CD4-positive, alpha-beta T cell treated with Interleukin-4 for 4 hours (primary cell): ENCODE data around the gene CACNA1H.
"Not testable (repeated sequence)": the region's sequence is repeated elsewhere in the genome, so short reads cannot be mapped to it uniquely, and the experiment has no call there.

Source experiments
- DNase-seq: peaks from one replicate; pipeline ENCODE4 v3.0.0-alpha.2; 2020

The CACNA1H gene

DNA sequence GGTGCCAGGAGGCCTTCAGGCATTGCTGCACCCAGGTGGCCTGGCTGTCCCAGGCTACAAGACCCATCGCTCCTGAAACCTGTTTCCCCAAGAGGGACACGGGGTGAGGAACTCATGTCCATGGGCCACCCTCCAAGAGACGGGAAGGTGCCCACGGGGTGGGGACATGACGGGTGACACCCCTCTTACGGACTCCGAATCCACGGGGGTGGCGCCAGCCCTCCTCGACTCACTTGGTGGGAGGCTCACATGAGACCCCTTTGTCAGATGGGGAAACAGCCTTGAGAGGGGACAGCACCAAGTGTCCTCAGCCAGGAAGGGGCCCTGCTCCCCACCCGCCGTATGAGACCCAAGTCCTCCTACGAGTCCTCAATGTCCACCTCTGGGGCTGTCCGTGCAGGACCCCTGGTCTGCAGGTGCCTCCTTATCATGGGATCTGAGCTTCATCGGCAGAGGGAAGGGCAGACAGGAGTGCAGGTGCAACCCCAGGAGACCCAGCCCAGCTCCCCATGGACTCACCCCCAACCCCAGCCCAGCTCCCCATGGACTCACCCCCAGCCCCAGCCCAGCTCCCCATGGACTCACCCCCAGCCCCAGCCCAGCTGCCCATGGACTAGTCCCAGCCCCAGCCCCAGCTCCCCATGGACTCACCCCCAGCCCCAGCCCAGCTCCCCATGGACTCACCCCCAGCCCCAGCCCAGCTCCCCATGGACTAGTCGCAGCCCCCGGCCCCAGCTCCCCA, 77.7 kb downstream of the CACNA1H start:
- not testable (repeated sequence) for DNase-seq

- not testable (repeated sequence) for DNase-seq
Observed at GRCh38 chr16:1231301-1231700, 78.4 kb downstream of the CACNA1H start.

DNA sequence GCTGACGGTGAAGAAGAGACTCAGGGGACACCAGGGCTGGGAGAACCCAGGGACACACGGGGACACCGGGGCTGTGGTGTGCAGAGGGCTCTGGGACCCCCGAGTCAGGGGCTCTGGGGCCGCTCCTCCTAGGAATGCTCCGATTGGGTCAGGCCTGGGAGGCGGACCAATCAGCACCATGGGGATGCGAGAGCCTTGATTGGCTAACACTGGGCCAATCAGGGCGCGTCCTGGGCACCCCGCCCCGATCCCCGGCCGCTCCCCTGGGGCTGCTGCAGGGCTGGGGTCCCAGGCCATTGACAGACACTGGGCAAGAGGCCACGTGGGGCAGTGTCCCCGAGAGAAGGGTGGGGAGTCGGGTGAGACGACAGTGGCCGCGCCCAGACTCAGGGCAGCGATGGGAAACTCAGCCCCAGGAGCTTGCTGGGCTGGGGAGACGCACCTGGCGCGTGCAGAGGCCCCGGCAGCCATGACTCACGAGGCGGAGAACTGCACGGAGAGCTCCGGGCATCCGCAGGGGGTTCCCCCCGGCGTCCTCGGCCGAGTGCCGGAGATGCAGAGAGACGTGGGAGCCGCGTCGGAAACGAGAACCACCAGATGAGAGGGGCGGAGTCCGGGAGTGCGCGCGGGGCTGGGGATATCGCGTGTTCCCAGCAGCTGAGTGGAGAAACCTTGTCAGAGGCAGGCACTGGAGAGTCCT, 79.3 kb downstream of the CACNA1H start:
- not testable (repeated sequence) for DNase-seq

- not testable (repeated sequence) for DNase-seq
Observed at GRCh38 chr16:1236659-1237058, 83.8 kb downstream of the CACNA1H start.

DNA sequence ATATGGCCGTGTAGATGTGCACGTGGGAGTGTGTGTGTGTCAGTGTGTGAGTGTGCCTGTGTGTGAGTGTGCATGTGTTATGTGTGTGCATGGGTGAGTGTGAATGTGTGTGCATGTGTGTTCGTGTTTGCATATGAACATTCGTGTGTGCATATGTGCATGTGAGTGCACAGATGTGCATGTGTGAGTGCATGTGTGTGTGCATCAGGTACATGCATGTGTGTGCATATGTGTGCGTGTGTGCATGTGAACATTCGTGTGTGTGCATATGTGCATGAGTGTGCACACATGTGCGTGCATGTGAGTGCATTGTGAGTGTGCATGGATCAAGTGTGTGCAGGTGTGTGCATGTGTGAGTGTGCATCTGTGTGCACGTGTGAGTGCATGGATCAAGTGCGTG, 85.1 kb downstream of the CACNA1H start:
- no peak for DNase-seq

DNA sequence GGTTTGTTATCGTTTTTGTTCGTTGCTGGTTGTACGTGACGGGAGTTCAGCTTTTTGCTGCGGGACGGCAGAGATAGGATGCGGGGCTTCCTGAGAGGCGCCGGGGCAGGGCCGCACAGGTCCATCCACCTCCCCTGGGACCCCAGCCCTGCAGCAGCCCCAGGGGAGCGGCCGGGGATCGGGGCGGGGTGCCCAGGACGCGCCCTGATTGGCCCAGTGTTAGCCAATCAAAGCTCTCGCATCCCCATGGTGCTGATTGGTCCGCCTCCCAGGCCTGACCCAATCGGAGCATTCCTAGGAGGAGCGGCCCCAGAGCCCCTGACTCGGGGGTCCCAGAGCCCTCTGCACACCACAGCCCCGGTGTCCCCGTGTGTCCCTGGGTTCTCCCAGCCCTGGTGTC, 86.0 kb downstream of the CACNA1H start:
- not testable (repeated sequence) for DNase-seq

GRCh38 chr16:1239575-1239974, 86.7 kb downstream of the CACNA1H start:
- DNase-seq = not testable (repeated sequence)

GRCh38 chr16:1240436-1240835, 87.5 kb downstream of the CACNA1H start, which contains the start of gene TPSAB1:
Gene TPSAB1, plus strand, starts transcription at chr16:1240705. Its CDS starts 234 bp downstream, at chr16:1240939.
- not testable (repeated sequence) for DNase-seq

DNA sequence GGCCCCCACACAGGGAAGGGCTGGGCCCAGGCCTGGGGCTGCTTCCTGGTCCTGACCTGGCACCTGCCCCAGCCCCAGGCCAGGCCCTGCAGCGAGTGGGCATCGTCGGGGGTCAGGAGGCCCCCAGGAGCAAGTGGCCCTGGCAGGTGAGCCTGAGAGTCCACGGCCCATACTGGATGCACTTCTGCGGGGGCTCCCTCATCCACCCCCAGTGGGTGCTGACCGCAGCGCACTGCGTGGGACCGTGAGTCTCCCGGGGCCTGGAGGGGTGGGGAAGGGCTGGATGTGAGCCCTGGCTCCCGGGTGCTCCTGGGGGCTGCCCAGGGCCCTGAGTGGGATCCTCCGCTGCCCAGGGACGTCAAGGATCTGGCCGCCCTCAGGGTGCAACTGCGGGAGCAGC, 88.2 kb downstream of the CACNA1H start:
- not testable (repeated sequence) for DNase-seq

- DNase-seq = not testable (repeated sequence)
Observed at GRCh38 chr16:1243363-1243762, 90.5 kb downstream of the CACNA1H start.

DNA sequence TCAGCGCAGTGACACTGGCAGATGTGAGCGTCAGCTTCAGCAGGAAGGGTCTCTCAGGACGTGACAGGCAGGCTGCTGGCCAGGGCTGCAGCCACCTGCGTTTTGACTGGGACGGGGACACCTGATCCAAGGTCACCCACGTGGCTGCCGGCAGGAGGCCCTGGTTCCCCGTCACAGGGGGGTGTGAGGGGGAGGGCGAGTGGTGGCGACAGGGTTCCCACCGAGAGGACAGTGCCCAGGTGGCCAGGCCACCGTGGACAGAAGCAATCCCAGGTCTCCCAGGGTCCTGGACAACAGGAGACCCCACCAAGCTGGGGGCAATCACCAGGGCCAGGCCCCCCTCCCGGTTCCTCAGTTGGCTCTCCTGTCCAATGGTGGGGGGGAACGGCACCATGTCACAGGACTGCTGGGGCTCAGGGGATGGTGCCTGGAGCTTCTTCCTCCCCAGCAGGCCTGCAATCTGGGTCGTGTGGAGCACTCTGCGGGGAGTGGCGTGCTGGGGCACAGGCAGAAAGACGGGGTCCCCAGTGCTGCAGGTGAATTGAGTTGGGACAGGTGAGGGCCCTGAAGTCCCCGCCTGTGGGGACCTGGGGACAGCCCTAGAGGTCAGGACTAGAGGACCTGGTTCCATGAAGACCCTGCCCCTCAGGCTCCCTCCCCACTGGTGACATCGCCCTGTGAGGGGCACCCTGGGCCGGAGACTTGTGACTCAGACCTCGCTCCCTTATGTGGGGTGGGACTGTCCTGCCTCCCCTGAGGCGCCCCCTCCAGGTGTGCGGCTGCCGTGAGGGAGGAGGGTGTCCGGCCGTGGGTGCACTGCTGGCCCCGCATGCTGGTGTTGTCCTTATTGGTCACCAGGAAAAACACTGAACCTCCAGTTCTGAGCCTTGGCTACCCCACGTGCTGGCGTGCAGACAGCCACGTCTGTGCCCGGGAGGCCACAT, 91.3 kb downstream of the CACNA1H start:
- not testable (repeated sequence) for DNase-seq

GRCh38 chr16:1244881-1245280, 92.0 kb downstream of the CACNA1H start:
- DNase-seq = no peak

DNA sequence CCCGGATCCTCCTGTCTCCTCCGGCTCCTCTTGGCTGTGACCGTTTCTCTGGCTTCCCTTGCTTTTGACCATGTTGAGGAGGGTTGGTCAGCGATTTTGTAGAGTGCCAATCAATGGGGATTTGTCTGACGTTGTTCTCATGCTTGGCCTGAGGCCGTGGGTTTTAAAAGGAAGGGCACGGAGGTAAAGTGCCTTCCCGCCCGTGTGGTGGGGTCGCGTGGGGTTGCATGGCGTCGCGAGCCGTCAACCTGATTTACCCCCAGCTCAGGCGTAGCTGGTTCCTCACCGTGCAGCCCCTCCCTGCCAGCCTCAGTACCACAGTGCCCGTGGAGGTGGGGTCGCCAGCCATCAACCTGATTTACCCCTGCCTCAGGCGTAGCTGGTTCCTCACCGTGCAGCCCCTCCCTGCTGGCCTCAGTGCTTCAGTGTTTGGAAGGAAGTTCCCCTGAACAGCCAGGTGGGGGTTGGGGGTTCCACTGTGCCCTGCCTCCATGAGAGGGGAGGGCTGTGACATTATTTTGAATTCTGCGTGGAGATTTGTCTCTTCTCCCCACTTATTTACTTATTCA, 92.6 kb downstream of the CACNA1H start:
- DNase-seq = no peak

- not testable (repeated sequence) for DNase-seq
Observed at GRCh38 chr16:1247903-1248537, 95.1 kb downstream of the CACNA1H start.

DNA sequence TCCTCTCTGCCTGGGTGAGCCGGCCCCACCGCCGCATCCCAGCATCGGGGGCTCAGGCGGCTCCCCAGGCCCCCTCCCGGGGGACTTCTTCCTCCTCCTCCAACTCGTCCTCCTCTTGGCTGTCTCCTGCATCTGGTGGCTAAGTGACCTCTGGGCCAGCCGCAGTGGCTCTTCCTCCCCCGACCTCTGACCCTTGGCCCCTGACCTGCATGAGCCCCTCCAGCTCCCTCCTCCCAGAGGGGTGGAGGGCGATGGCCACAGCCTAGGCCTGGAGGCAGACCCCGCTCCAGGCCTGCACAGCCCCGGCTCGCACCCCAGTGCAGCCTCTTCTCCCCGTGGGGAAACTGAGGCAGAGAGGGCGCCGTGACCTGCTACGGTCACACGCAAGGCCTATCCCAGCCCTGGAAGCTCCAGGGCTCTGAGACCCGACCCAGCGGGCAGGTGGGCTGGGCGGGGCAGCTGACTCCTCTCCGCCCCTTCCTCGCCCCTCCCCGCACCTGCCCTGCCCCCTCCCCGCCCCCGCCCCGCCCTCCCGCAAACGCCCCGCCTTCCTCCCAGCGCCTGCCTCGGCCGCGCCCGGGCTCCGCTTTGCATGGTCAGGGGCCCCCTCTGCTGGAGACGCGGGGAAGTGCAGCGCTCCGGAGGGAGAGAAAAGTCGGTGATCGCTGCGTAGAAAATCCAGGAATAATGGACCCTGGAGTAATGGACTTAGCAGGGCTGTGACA, 96.3 kb downstream of the CACNA1H start:
- not testable (repeated sequence) for DNase-seq

DNA sequence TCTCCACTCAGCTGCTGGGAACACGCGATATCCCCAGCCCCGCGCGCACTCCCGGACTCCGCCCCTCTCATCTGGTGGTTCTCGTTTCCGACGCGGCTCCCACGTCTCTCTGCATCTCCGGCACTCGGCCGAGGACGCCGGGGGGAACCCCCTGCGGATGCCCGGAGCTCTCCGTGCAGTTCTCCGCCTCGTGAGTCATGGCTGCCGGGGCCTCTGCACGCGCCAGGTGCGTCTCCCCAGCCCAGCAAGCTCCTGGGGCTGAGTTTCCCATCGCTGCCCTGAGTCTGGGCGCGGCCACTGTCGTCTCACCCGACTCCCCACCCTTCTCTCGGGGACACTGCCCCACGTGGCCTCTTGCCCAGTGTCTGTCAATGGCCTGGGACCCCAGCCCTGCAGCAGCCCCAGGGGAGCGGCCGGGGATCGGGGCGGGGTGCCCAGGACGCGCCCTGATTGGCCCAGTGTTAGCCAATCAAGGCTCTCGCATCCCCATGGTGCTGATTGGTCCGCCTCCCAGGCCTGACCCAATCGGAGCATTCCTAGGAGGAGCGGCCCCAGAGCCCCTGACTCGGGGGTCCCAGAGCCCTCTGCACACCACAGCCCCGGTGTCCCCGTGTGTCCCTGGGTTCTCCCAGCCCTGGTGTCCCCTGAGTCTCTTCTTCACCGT, 100.9 kb downstream of the CACNA1H start:
- DNase-seq = not testable (repeated sequence)

- DNase-seq = not testable (repeated sequence)
Observed at GRCh38 chr16:1254821-1255220, 101.9 kb downstream of the CACNA1H start.

GRCh38 chr16:1255276-1256122, 102.6 kb downstream of the CACNA1H start, which contains the start of gene TPSD1:
Gene TPSD1, plus strand, starts transcription at chr16:1256069. Its CDS starts 212 bp downstream, at chr16:1256281.
- not testable (repeated sequence) for DNase-seq

GRCh38 chr16:1256296-1256873, 103.5 kb downstream of the CACNA1H start:
- not testable (repeated sequence) for DNase-seq
